Gastroesophageal sphincter (tissue), 4 donors: ENCODE data around the gene CMTM8. TPM values are rescaled to one million over a fixed set of nuclear protein-coding genes. Genes with fewer than 3 reads are reported as not detected.
A peak's percentile ranks its signal among the peaks of the same experiment; 100 is the strongest.

Source experiments
- ATAC-seq: fragments of 150-250 bp; one replicate; pipeline ENCODE4 v1.9.1; 2016; ENCODE audit warnings: mild to moderate bottlenecking, moderate library complexity
- H3K27ac ChIP-seq, 4 donors: fragments of 200-600 bp; sonication (generic) in 3 of 4; 1 replicate in 3 of 4; 2 replicates in 1 of 4; pipeline ENCODE4 v1.5.1; 2016 to 2019
- H3K27me3 ChIP-seq: fragments of 200-600 bp; sonication (generic); one replicate; pipeline ENCODE4 v1.5.1; 2019
- H3K36me3 ChIP-seq, 2 donors: fragments of 200-600 bp; sonication (generic); one replicate each; pipeline ENCODE4 v1.5.1; 2019; ENCODE audit warnings: control low read depth in 1 of 2
- H3K4me1 ChIP-seq, 3 donors: fragments of 200-600 bp; sonication (generic); 1 replicate in 2 of 3; 2 replicates in 1 of 3; pipeline ENCODE4 v1.5.1; 2016 to 2019; ENCODE audit warnings: control low read depth in 2 of 3
- H3K4me3 ChIP-seq, 2 donors: fragments of 200-600 bp; sonication (generic); one replicate each; pipeline ENCODE4 v1.5.1; 2019; ENCODE audit warnings: mild to moderate bottlenecking in 1 of 2, moderate library complexity in 1 of 2
- H3K9me3 ChIP-seq, 3 donors: fragments of 200-600 bp; sonication (generic); one replicate each; pipeline ENCODE4 v1.5.1; 2017 to 2019; ENCODE audit warnings: control low read depth in 2 of 3
- CTCF ChIP-seq, 4 experiments: fragments of 200-600 bp in 2 of 4; fragments of 450-650 bp in 2 of 4; sonication (generic) in 1 of 4; IDR thresholded peaks; one replicate each; pipeline ENCODE4 v1.5.1; 2017 to 2019; ENCODE audit warnings: antibody characterized with exemption in 4 of 4, mild to moderate bottlenecking in 2 of 4, moderate library complexity in 2 of 4
- EP300 ChIP-seq: sonication (generic); formaldehyde crosslinking; IDR thresholded peaks from one replicate; pipeline ENCODE4 v1.6.1; 2017; ENCODE audit warnings: antibody characterized with exemption, mild to moderate bottlenecking
- POLR2A ChIP-seq, 2 donors: fragments of 450-650 bp; IDR thresholded peaks; one replicate each; pipeline ENCODE4 v1.6.1; 2017; ENCODE audit warnings: antibody characterized with exemption in 2 of 2, mild to moderate bottlenecking in 2 of 2, moderate library complexity in 1 of 2
- POLR2AphosphoS5 ChIP-seq: sonication (generic); formaldehyde crosslinking; IDR thresholded peaks from one replicate; pipeline ENCODE4 v1.6.1; 2017; ENCODE audit warnings: antibody characterized with exemption
- WGBS, 2 donors: methylation state at CpG; one replicate each; pipeline ENCODE4 v1.1.5; 2018; ENCODE audit warnings: low coverage in 1 of 2; 5-methylcytosine and 5-hydroxymethylcytosine counted together
- total RNA-seq, 4 donors: library from RNA; depleted of rRNA; stranded (reverse); fragments of >200 nt; gene quantifications; one replicate each; pipeline ENCODE4 v1.1.0, GENCODE V29; 2016

The CMTM8 gene
- total RNA-seq, 4 donors from 2014 or later = 1.2 to 3.1 (median 1.6) TPM

- peaks cover 50% of the 10 kb centered on the region for H3K27me3 ChIP-seq
- H3K36me3 ChIP-seq = no peaks in the 10 kb centered on the region
- 57 to 93% methylated on average over 2 to 7 of the region's 12 CpGs for WGBS, 2 donors
- H3K9me3 ChIP-seq = peaks cover 0 to 7% (median 0%) of the 10 kb centered on the region in 3 donors
- peak; percentile 9 for ATAC-seq
- peak overlapping the region in 2 of 4 donors; percentile 59 to 70 for H3K27ac ChIP-seq
- no peak for TF ChIP-seq POLR2AphosphoS5
- no peak for TF ChIP-seq EP300
- no peak for TF ChIP-seq POLR2A (IDR thresholded peaks at IDR 0.05)
- no peak for TF ChIP-seq CTCF (IDR thresholded peaks at IDR 0.05)
- peaks cover 0 to 24% (median 3%) of the 10 kb centered on the region in 3 donors for H3K4me1 ChIP-seq
- H3K4me3 ChIP-seq = peak overlapping the region; percentile 43 to 80
These were observed 1.1 kb downstream of the CMTM8 start for GRCh38 chr3:32239307-32240158.

- H3K4me3 ChIP-seq = peak overlapping the region in 1 of 2 donors; percentile 80
- peaks cover 50% of the 10 kb centered on the region for H3K27me3 ChIP-seq
- 78 to 81% methylated on average over 3 to 5 of the region's 6 CpGs for WGBS, 2 donors
- ATAC-seq = no peak
- peaks cover 0 to 7% (median 0%) of the 10 kb centered on the region in 3 donors for H3K9me3 ChIP-seq
- no peak overlapping the region for H3K27ac ChIP-seq
- no peak for TF ChIP-seq EP300
- no peak for TF ChIP-seq POLR2AphosphoS5
- no peak for TF ChIP-seq POLR2A (IDR thresholded peaks at IDR 0.05)
- peak in 2 of 4 experiments; percentile 10 to 23 for TF ChIP-seq CTCF (IDR thresholded peaks at IDR 0.05)
- no peaks in the 10 kb centered on the region for H3K36me3 ChIP-seq
- H3K4me1 ChIP-seq = peaks cover 0 to 24% (median 3%) of the 10 kb centered on the region in 3 donors
These were observed 1.7 kb downstream of the CMTM8 start for GRCh38 chr3:32240159-32240545.

- Histone ChIP-seq H3K4me3 (no peak overlapping the region), H3K9me3 (peaks cover 0 to 4% (median 0%) of the 10 kb centered on the region in 3 donors), H3K36me3 (no peaks in the 10 kb centered on the region), H3K4me1 (peaks cover 0 to 24% (median 3%) of the 10 kb centered on the region in 3 donors), H3K27ac (no peak overlapping the region), H3K27me3 (peaks cover 50% of the 10 kb centered on the region)
- TF ChIP-seq EP300 (no peak), CTCF (IDR thresholded peaks at IDR 0.05) (no peak), POLR2AphosphoS5 (no peak), POLR2A (IDR thresholded peaks at IDR 0.05) (no peak)
- ATAC-seq = no peak
- 92 to 99% methylated on average over 2 to 4 of the region's 4 CpGs for WGBS, 2 donors
These were observed 2.6 kb downstream of the CMTM8 start for GRCh38 chr3:32241100-32241499.

- ATAC-seq = no peak
- 77 to 83% methylated on average over 2 of the region's 2 CpGs for WGBS, 2 donors
- Histone ChIP-seq H3K27me3 (peaks cover 43% of the 10 kb centered on the region), H3K36me3 (no peaks in the 10 kb centered on the region), H3K4me1 (peaks cover 0 to 14% (median under 1%) of the 10 kb centered on the region in 3 donors), H3K27ac (no peak overlapping the region), H3K9me3 (no peaks in the 10 kb centered on the region), H3K4me3 (no peak overlapping the region)
- no peak for TF ChIP-seq CTCF (IDR thresholded peaks at IDR 0.05)
- no peak for TF ChIP-seq POLR2A (IDR thresholded peaks at IDR 0.05)
- no peak for TF ChIP-seq POLR2AphosphoS5
- TF ChIP-seq EP300 = no peak
These were observed 5.0 kb downstream of the CMTM8 start for GRCh38 chr3:32243519-32243918.

GRCh38 chr3:32245200-32245599, 6.7 kb downstream of the CMTM8 start:
- H3K27ac ChIP-seq = no peak overlapping the region
- no peaks in the 10 kb centered on the region for H3K4me1 ChIP-seq
- no peak overlapping the region for H3K4me3 ChIP-seq
- WGBS, 2 donors = 64 to 83% methylated on average over 2 of the region's 2 CpGs
- no peaks in the 10 kb centered on the region for H3K36me3 ChIP-seq
- TF ChIP-seq EP300 = no peak
- no peak for ATAC-seq
- H3K27me3 ChIP-seq = peaks cover 27% of the 10 kb centered on the region
- H3K9me3 ChIP-seq = no peaks in the 10 kb centered on the region
